HG03442 (cell line): ENCODE measurements around the gene RMND5A.
A peak's percentile ranks its signal among the peaks of the same experiment; 100 is the strongest.
"Not testable (repeated sequence)": the region's sequence is repeated elsewhere in the genome, so short reads cannot be mapped to it uniquely, and the experiment has no call there.

ENCODE experiments used
- ATAC-seq: cut with Tn5 transposase; IDR thresholded peaks from one replicate; pipeline ENCODE4 v1.9.1; 2021; ENCODE audit warnings: mild to moderate bottlenecking, moderate library complexity; ENCODE audit not compliant: unreplicated experiment

RMND5A gene

GRCh38 chr2:86719637-86720539 is at the start of gene RMND5A:
Gene RMND5A, plus strand, starts transcription at chr2:86720291. Its CDS starts 377 bp downstream, at chr2:86720668.
- peak; percentile 89 for ATAC-seq

- no peak for ATAC-seq
Observed at GRCh38 chr2:86671337-86671981, 48.6 kb upstream of the RMND5A start.

- ATAC-seq: no peak
Observed at GRCh38 chr2:86672027-86672545, 48.0 kb upstream of the RMND5A start.

- no peak for ATAC-seq
Observed at GRCh38 chr2:86673011-86673410, 47.1 kb upstream of the RMND5A start.

GRCh38 chr2:86673986-86674670 is 46.0 kb upstream of the RMND5A start:
- no peak for ATAC-seq

- ATAC-seq: no peak
Observed at GRCh38 chr2:86675104-86675503, 45.0 kb upstream of the RMND5A start.

- no peak for ATAC-seq
Observed at GRCh38 chr2:86675511-86676015, 44.5 kb upstream of the RMND5A start.

GRCh38 chr2:86677816-86678215 is 42.3 kb upstream of the RMND5A start:
- no peak for ATAC-seq

GRCh38 chr2:86679036-86679435 is 41.1 kb upstream of the RMND5A start:
- no peak for ATAC-seq

GRCh38 chr2:86685351-86685750 is 34.7 kb upstream of the RMND5A start:
- ATAC-seq: no peak

- no peak for ATAC-seq
Observed at GRCh38 chr2:86686460-86686859, 33.6 kb upstream of the RMND5A start.

GRCh38 chr2:86686905-86687304 is 33.2 kb upstream of the RMND5A start:
- no peak for ATAC-seq

- ATAC-seq: no peak
Observed at GRCh38 chr2:86695053-86695691, 24.9 kb upstream of the RMND5A start.

GRCh38 chr2:86697551-86698104 is 22.5 kb upstream of the RMND5A start:
- ATAC-seq: no peak

GRCh38 chr2:86700690-86701089 is 19.4 kb upstream of the RMND5A start:
- ATAC-seq: no peak

GRCh38 chr2:86703704-86704361 is 16.3 kb upstream of the RMND5A start:
- ATAC-seq: no peak

- ATAC-seq: no peak
Observed at GRCh38 chr2:86704459-86704971, 15.6 kb upstream of the RMND5A start.

GRCh38 chr2:86706220-86706619 is 13.9 kb upstream of the RMND5A start:
- no peak for ATAC-seq

GRCh38 chr2:86706935-86707334 is 13.2 kb upstream of the RMND5A start:
- ATAC-seq: no peak

GRCh38 chr2:86708126-86708525 is 12.0 kb upstream of the RMND5A start:
- ATAC-seq: not testable (repeated sequence)
